Activated CD8-positive, alpha-beta T cell treated with anti-CD3 and anti-CD28 coated beads, Interleukin-2, amount 10 ng/mL, durations not matched to agents 7 days and 5 days (primary cell): ENCODE measurements around the gene EHD1. TPM values are rescaled to one million over a fixed set of nuclear protein-coding genes. Genes with fewer than 3 reads are reported as not detected.

Experiments
- ATAC-seq: fragments of 150-1000 bp; cut with Tn5 transposase; one replicate; pipeline ENCODE4 v1.10.0; 2021; ENCODE audit warnings: moderate library complexity
- CTCF ChIA-PET: fragments of 350-600 bp; sonication (Branson Sonifier 250); formaldehyde crosslinking; loops from one replicate; lab custom pipeline; 2021; ENCODE audit warnings: antibody characterized with exemption; lab: Charles Lee
- POLR2A ChIA-PET: fragments of 350-600 bp; sonication (Branson Sonifier 250); formaldehyde crosslinking; loops from one replicate; lab custom pipeline; 2021; ENCODE audit warnings: antibody characterized with exemption; lab: Charles Lee
- DNase-seq: peaks from one replicate; pipeline ENCODE4 v3.0.0-alpha.2; 2020
- H3K27ac Mint-ChIP-seq: one replicate; pipeline ENCODE4 v1.8.0; 2021; ENCODE audit warnings: mild to moderate bottlenecking, mixed read lengths
- H3K27me3 Mint-ChIP-seq: one replicate; pipeline ENCODE4 v1.8.0; 2021; ENCODE audit warnings: low read depth, mixed read lengths
- H3K36me3 Mint-ChIP-seq: one replicate; pipeline ENCODE4 v1.8.0; 2021; ENCODE audit warnings: low read depth, mixed read lengths
- H3K4me1 Mint-ChIP-seq: one replicate; pipeline ENCODE4 v1.8.0; 2021; ENCODE audit warnings: low read depth, mixed read lengths
- H3K4me3 Mint-ChIP-seq: one replicate; pipeline ENCODE4 v1.8.0; 2021; ENCODE audit warnings: mild to moderate bottlenecking, mixed read lengths
- H3K9me3 Mint-ChIP-seq: one replicate; pipeline ENCODE4 v1.8.0; 2022; ENCODE audit warnings: mixed read lengths; ENCODE audit not compliant: insufficient read depth
- total RNA-seq, 2 experiments: library from RNA; stranded (reverse); gene quantifications; one replicate each; pipeline ENCODE4 v1.2.3, GENCODE V29; 2021

The EHD1 gene
- total RNA-seq, 2 experiments from 2014 or later: 145 to 150 TPM

DNA sequence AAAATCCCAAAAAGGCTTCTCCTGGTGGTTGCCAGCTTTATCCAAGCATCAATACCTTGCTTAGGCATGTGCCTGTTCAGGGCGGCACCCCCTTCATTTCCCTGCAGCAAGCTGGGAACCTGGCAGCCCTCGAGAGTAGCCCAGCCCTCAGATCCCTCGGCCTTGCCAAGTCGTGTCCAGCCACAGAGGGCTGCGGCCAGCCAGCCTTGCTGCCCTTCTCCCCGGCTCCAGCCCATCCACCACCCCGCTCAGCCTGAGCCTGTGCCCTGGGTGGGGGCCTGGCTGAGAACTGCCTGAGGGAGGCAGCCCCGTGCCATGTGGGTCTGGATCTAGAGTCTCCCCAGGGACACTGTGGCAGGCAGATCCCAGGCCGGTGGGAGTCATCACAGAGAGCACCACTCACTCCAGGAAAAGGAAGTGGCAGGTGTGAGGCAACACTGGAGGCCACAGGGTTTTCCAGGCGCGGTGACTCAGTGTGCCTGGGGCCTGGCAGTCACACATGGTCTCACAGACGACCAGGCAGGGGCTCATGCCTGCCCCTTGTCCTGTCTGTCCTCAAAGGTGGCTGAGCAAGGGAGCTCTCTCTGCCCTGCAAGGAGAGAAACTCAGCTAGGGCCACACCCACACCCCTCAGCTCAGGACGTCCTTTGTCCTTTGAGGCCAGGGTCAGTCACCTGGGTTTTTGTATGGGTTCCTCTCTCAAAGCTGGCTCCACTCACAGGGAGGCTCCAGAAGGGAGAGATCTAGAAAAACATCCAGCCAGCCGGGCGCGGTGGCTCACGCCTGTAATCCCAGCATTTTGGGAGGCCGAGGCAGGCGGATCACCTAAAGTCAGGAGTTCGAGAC is 21.8 kb downstream of the EHD1 start:
- peak; percentile 51 for DNase-seq
- Mint-ChIP-seq H3K27ac (peak overlapping the region; percentile 80), H3K36me3 (peaks cover 77% of the 10 kb centered on the region), H3K27me3 (no peaks in the 10 kb centered on the region), H3K4me1 (peaks cover 93% of the 10 kb centered on the region), H3K4me3 (peak overlapping the region; percentile 28), H3K9me3 (no peaks in the 10 kb centered on the region)
- ChIA-PET POLR2A (interaction anchor here (0.9 to 27.1 kb wide), 4 partner anchors 6 to 568 kb away, joined by 3 to 469 read pairs (median 56); partner anchors contain the start of gene EHD1), CTCF (interaction anchor here (1.5 to 20.9 kb wide), 5 partner anchors 6 to 158 kb away, joined by 5 to 491 read pairs (median 323); partner anchors contain the start of genes ARL2, CDC42BPG and EHD1)
- no peak for ATAC-seq

DNA sequence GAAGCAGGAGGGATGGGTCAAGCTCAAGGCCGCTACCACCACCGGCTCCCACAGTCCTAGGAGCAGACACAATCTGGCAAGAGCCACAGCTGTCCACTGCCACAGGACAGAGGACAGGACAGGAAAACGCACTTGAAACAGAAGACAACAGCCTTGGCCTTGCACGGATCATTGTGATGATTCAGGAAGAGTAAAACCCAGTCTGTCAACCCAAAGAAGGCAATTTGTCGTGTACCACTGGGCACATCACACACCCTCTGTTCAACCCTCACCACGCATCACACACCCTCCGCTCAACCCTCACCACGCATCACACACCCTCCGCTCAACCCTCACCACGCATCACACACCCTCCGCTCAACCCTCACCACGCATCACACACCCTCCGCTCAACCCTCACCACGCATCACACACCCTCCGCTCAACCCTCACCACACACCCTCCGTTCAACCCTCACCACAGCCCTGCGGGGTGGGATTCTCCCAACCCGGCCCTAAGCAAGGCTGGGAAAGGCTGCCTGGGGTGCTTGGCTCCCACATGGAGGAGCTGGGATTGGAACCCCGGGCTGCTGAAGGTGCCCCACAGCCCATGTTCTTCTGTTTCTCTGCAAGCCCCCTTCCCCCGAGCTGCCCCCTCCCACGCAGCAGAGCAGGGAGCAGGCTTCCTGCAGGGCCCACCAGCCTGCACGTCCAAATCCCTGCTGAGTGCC is 22.7 kb downstream of the EHD1 start:
- Mint-ChIP-seq H3K27ac (peak overlapping the region; percentile 80), H3K9me3 (no peaks in the 10 kb centered on the region), H3K4me3 (peak overlapping the region; percentile 46), H3K36me3 (peaks cover 76% of the 10 kb centered on the region), H3K4me1 (peaks cover 93% of the 10 kb centered on the region), H3K27me3 (no peaks in the 10 kb centered on the region)
- ATAC-seq (no peak), DNase-seq (no peak)
- ChIA-PET CTCF (interaction anchor here (0.9 to 20.9 kb wide), 7 partner anchors 5 to 257 kb away, joined by 3 to 491 read pairs (median 306); partner anchors contain the start of genes ARL2, CDC42BPG and EHD1), POLR2A (interaction anchor here (0.9 to 27.1 kb wide), 5 partner anchors 5 to 569 kb away, joined by 3 to 469 read pairs (median 3); partner anchors contain the start of genes EHD1, FAU and MRPL49)

DNA sequence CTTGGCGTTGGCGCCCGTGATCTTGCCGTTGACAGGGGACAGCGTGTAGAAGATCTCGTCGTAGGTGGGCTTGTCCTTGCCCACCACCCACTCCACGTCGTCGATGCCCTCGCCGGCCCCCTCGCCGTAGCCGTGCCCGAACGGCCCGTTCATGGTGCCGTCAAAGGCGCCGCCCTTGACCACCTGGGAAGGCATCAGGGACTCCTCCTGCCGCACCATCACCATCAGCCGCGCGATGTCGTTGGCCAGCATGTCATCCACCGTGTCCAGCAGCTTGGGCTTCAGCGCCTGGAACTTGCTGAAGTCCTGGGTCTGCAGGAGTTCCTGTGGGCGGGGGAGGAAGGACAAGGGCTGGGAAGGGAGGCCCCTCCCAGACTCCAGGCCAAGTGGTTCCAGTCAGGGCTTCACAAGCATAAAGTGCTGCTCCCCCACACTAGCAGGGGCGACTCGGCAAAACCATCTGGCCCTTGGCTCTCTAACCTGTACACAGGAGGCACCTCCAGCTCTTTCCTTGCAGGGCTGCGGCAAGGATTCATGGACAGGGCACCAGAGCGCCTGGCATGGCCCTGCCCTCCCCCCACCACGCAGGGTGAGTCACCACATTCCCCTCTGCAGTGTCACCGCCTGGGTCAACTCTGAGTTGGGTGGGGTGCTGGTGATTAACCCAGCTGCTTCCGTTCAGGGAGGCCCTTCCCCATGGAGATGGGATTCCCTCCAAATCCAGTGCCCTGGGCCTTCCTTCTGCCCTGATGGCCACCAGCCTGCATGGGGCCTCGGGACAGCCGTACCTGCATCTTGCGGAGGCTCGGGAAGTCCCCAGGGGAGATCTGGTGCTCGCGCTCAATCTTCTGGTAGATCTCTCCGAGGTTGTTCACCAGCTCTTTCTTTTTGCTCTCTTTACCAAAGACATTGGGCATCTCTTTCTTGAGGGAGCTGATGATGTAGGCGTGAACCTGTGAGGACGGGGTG is 23.6 kb downstream of the EHD1 start:
- ATAC-seq: no peak
- H3K4me1 Mint-ChIP-seq: peaks cover 90% of the 10 kb centered on the region
- H3K4me3 Mint-ChIP-seq: peak overlapping the region; percentile 46
- H3K36me3 Mint-ChIP-seq: peaks cover 70% of the 10 kb centered on the region
- peak overlapping the region; percentile 86 for H3K27ac Mint-ChIP-seq
- H3K9me3 Mint-ChIP-seq: no peaks in the 10 kb centered on the region
- CTCF ChIA-PET: interaction anchor here (0.9 to 20.9 kb wide), 6 partner anchors 5 to 258 kb away, joined by 3 to 491 read pairs (median 314); partner anchors contain the start of genes ARL2, CDC42BPG and EHD1
- H3K27me3 Mint-ChIP-seq: no peaks in the 10 kb centered on the region
- no peak for DNase-seq
- POLR2A ChIA-PET: interaction anchor here (0.8 to 27.1 kb wide), 5 partner anchors 6 to 267 kb away, joined by 3 to 469 read pairs (median 11); partner anchors contain the start of genes EHD1, FAU and MRPL49

DNA sequence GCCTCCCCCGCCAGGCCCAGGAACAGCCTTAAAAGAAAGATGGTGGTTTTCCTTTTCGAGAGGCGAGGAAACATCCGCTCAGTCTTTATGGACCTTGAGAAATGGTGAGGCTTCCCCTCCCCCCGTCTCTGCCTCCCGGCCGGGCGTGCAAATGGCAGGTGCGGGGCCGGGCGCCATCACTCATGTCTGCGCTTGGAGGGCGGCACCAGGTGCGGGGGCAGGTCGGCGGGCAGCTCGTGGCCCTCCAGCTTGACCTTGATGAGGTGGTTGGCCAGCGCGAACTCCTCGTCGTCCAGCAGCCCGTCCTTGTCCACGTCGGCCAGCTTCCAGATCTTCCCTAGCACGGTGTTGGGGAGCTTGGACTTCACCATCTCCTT is 24.3 kb downstream of the EHD1 start:
- Mint-ChIP-seq H3K4me1 (peaks cover 90% of the 10 kb centered on the region), H3K27ac (peak overlapping the region; percentile 86), H3K9me3 (no peaks in the 10 kb centered on the region), H3K36me3 (peaks cover 65% of the 10 kb centered on the region), H3K4me3 (no peak overlapping the region), H3K27me3 (no peaks in the 10 kb centered on the region)
- ChIA-PET CTCF (interaction anchor here (14.6 to 20.9 kb wide), 3 partner anchors 8 to 40 kb away, joined by 306 to 491 read pairs (median 323); partner anchors contain the start of gene EHD1), POLR2A (interaction anchor here (2.2 to 27.1 kb wide), 3 partner anchors 7 to 25 kb away, joined by 11 to 469 read pairs (median 109); partner anchors contain the start of gene EHD1)
- no peak for DNase-seq
- ATAC-seq: no peak

DNA sequence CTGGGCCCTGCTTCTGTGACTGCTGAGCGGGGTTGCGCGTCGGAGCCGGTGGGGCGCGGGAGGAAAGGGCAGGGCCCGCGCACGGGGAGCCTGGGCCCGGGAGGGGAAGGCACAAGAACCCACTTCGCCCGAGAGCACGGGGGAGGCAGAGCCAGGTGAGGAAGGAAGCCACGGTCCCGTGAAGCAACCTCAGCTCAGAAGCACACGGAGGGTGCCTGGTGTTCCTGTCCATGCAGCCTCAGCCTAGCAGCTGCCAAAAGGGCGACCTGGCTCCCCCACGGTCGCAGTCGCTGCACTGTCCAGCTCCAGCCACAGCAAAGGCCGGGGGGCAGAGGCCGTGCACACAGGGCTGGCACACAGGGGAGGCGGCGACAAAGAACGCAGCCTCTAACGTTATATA is 24.7 kb downstream of the EHD1 start:
- no peaks in the 10 kb centered on the region for H3K27me3 Mint-ChIP-seq
- POLR2A ChIA-PET: interaction anchor here (0.7 to 27.1 kb wide), 4 partner anchors 7 to 34 kb away, joined by 3 to 469 read pairs (median 60); partner anchors contain the start of gene EHD1
- DNase-seq (no peak), ATAC-seq (peak; percentile 9)
- H3K27ac Mint-ChIP-seq: peak overlapping the region; percentile 86
- H3K4me3 Mint-ChIP-seq: peak overlapping the region; percentile 34
- peaks cover 61% of the 10 kb centered on the region for H3K36me3 Mint-ChIP-seq
- CTCF ChIA-PET: interaction anchor here (0.9 to 20.9 kb wide), 4 partner anchors 9 to 40 kb away, joined by 4 to 491 read pairs (median 314); partner anchors contain the start of gene EHD1
- no peaks in the 10 kb centered on the region for H3K9me3 Mint-ChIP-seq
- peaks cover 90% of the 10 kb centered on the region for H3K4me1 Mint-ChIP-seq

DNA sequence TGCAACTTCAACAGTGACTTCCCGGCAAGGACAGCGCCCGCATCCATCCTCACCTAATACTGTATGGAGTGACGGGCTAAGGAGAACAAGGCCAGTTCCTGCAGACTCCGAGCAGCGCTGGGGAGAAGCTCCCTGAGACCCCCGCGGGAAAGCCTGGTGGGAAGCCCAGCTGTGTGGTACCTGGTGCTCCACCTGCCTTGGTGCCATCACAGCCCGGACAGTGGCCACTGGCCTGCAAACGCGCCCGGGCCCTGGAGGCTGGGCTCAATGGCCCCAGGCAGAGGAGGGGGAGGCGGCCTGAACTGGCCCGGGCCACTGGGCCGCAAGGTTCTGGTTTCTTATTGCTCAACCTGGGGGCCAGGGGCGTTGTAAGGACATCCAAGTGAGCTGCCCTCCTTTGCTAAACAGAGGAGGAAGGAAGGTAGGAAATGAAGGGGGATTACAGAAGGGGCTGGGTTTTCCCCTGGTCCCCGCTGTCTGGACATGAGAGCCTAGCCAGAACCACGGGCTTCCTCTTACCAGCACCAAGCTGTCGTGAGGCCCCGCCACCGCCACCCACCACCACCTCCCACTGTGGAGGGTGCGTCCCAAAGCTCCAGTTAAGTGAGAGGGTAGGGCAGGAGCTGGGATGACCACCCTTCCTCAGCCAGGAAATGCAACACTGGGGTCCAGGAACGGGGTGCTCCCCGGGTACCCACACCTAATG is 25.5 kb downstream of the EHD1 start:
- DNase-seq (no peak), ATAC-seq (no peak)
- POLR2A ChIA-PET: interaction anchor here (0.7 to 27.1 kb wide), 5 partner anchors 8 to 38 kb away, joined by 3 to 469 read pairs (median 11); partner anchors contain the start of gene EHD1
- no peaks in the 10 kb centered on the region for H3K27me3 Mint-ChIP-seq
- H3K27ac Mint-ChIP-seq: peak overlapping the region; percentile 86
- CTCF ChIA-PET: interaction anchor here (0.9 to 20.9 kb wide), 4 partner anchors 9 to 41 kb away, joined by 4 to 491 read pairs (median 314); partner anchors contain the start of gene EHD1
- H3K4me3 Mint-ChIP-seq: peak overlapping the region; percentile 34
- H3K36me3 Mint-ChIP-seq: peaks cover 56% of the 10 kb centered on the region
- no peaks in the 10 kb centered on the region for H3K9me3 Mint-ChIP-seq
- H3K4me1 Mint-ChIP-seq: peaks cover 92% of the 10 kb centered on the region

DNA sequence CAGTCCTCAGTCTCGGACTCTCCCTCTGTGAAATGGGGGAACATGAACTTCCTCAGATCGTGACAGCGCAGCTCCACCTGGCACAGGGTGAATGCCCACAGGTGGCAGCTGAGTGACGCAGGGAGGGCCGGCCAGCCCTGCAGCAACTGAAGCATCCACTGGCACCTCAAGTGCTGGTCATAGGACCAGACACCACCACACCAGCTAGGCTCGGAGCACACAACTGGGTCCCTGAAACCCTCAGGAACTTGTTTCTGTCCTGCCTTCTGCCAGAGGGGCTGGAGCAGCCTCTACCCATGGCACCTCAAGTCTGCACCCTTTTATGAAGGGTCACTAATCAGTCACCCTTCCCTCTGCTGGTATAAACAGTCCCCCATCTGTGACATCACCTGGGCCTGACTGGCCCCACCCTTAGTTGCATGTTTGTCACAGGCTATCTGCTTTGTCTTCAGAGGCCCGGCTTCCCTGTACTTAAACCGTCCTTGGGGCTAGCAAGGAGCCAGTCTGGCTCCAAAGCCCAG is 26.5 kb downstream of the EHD1 start:
- no peak for ATAC-seq
- ChIA-PET POLR2A (interaction anchor here (9.3 to 27.1 kb wide), 2 partner anchors 9 to 27 kb away, joined by 109 to 469 read pairs; partner anchors contain the start of gene EHD1), CTCF (interaction anchor here (0.8 to 20.9 kb wide), 6 partner anchors 11 to 478 kb away, joined by 3 to 491 read pairs (median 158); partner anchors contain the start of genes ARL2, EHD1 and ZNHIT2)
- no peaks in the 10 kb centered on the region for H3K9me3 Mint-ChIP-seq
- H3K27ac Mint-ChIP-seq: peak overlapping the region; percentile 86
- H3K36me3 Mint-ChIP-seq: peaks cover 50% of the 10 kb centered on the region
- peaks cover 95% of the 10 kb centered on the region for H3K4me1 Mint-ChIP-seq
- H3K4me3 Mint-ChIP-seq: peak overlapping the region; percentile 48
- H3K27me3 Mint-ChIP-seq: no peaks in the 10 kb centered on the region
- DNase-seq: no peak

DNA sequence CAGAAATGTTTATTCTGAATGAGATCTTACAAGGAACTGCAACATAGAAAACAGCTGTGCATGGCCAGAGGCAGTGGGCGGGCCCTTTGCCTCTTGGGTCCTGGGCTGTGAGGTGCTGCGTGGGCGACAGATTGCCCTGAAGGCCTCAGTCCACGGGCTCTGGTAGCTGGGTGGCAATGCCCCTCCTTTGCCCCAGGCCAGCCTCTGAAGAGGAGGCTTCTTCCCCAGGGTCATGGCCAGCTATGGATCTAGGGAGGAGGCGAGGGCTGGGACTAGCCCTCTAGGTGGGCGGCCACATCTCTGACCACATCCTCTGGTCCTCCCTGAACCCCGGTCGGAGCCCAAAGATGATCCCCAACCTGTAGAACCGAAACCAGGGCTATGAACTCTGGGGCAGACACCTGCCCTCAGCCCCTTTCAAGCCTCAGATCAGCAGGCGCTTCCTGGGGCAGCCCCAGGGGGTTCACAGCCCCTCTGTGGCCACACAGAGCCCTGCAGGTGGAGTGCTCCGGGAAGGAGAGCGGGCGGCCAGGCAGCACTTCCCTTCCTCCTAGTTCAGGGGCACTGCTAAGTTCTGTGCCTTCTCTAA is 27.3 kb downstream of the EHD1 start:
- peak; percentile 70 for DNase-seq
- peak overlapping the region; percentile 86 for H3K27ac Mint-ChIP-seq
- CTCF ChIA-PET: interaction anchor here (1.1 to 20.9 kb wide), 5 partner anchors 12 to 479 kb away, joined by 3 to 491 read pairs (median 306); partner anchors contain the start of genes ARL2 and EHD1
- no peaks in the 10 kb centered on the region for H3K27me3 Mint-ChIP-seq
- peaks cover 42% of the 10 kb centered on the region for H3K36me3 Mint-ChIP-seq
- POLR2A ChIA-PET: interaction anchor here (0.6 to 27.1 kb wide), 5 partner anchors 10 to 65 kb away, joined by 3 to 469 read pairs (median 4); partner anchors contain the start of gene EHD1
- ATAC-seq: peak; percentile 45
- H3K9me3 Mint-ChIP-seq: no peaks in the 10 kb centered on the region
- peaks cover 88% of the 10 kb centered on the region for H3K4me1 Mint-ChIP-seq
- H3K4me3 Mint-ChIP-seq: peak overlapping the region; percentile 48
